Keratinocyte (primary cell): ENCODE data around the gene RAVER1. TPM values are rescaled to one million over a fixed set of nuclear protein-coding genes. Genes with fewer than 3 reads are reported as not detected.

Source experiments
- DNase-seq: peaks from one replicate; pipeline ENCODE4 v3.0.0-alpha.2; 2011; ENCODE audit warnings: low read depth, missing footprints, low spot score
- FAIRE-seq: peaks from 2 replicates; lab custom pipeline; 2011; peaks lifted over from hg19 to GRCh38; lab: Jason Lieb, UNC
- H2AFZ ChIP-seq: 2 replicates; pipeline ENCODE4 v1.6.0; 2012; ENCODE audit warnings: low read length, control low read depth, inconsistent platforms; ENCODE audit not compliant: control insufficient read depth
- H3K27ac ChIP-seq: 2 replicates; pipeline ENCODE4 v1.5.1; 2011; ENCODE audit warnings: low read length; ENCODE audit not compliant: control insufficient read depth, insufficient read depth
- H3K27me3 ChIP-seq: 3 replicates; pipeline ENCODE4 v1.6.0; 2011; ENCODE audit warnings: low read length; ENCODE audit not compliant: control insufficient read depth, insufficient read depth; ENCODE audit errors: extremely low read depth
- H3K36me3 ChIP-seq, 2 experiments: 2 replicates in 1 of 2; 3 replicates in 1 of 2; pipeline ENCODE4 v1.5.1; 2011; ENCODE audit warnings: low read length in 2 of 2, mild to moderate bottlenecking in 1 of 2; ENCODE audit not compliant: control insufficient read depth in 2 of 2, insufficient read depth in 2 of 2; ENCODE audit errors: extremely low read depth in 1 of 2
- H3K4me1 ChIP-seq: 3 replicates; pipeline ENCODE4 v1.5.1; 2011; ENCODE audit warnings: low read length; ENCODE audit not compliant: control insufficient read depth, insufficient read depth; ENCODE audit errors: extremely low read depth
- H3K4me2 ChIP-seq: 3 replicates; pipeline ENCODE4 v1.6.0; 2011; ENCODE audit warnings: low read depth, low read length; ENCODE audit not compliant: control insufficient read depth, insufficient read depth; ENCODE audit errors: extremely low read depth
- H3K4me3 ChIP-seq, 3 experiments: fragments of 200-600 bp in 1 of 3; sonication (generic) in 1 of 3; 2 replicates in 2 of 3; 3 replicates in 1 of 3; pipeline ENCODE4 v1.5.1; 2011 to 2016; ENCODE audit warnings: low read length in 3 of 3, mild to moderate bottlenecking in 3 of 3, control low read depth in 2 of 3, inconsistent platforms in 1 of 3, low read depth in 1 of 3, mixed read lengths in 1 of 3, mixed run types in 1 of 3, moderate library complexity in 1 of 3; ENCODE audit not compliant: control insufficient read depth in 2 of 3, insufficient read depth in 2 of 3; ENCODE audit errors: extremely low read depth in 1 of 3
- H3K79me2 ChIP-seq: 2 replicates; pipeline ENCODE4 v1.6.0; 2012; ENCODE audit warnings: low read length; ENCODE audit not compliant: control insufficient read depth, insufficient read depth
- H3K9ac ChIP-seq: 3 replicates; pipeline ENCODE4 v1.6.0; 2011; ENCODE audit warnings: low read length; ENCODE audit not compliant: control insufficient read depth, insufficient read depth; ENCODE audit errors: extremely low read depth
- H3K9me1 ChIP-seq: 3 replicates; pipeline ENCODE4 v1.6.0; 2011; ENCODE audit warnings: low read length; ENCODE audit not compliant: control insufficient read depth, insufficient read depth; ENCODE audit errors: extremely low read depth
- H3K9me3 ChIP-seq: 2 replicates; pipeline ENCODE4 v1.5.1; 2012; ENCODE audit warnings: low read depth, low read length; ENCODE audit not compliant: control insufficient read depth
- H4K20me1 ChIP-seq: 3 replicates; pipeline ENCODE4 v1.6.0; 2011; ENCODE audit warnings: low read length; ENCODE audit not compliant: control insufficient read depth, insufficient read depth; ENCODE audit errors: extremely low read depth
- CTCF ChIP-seq, 3 experiments: IDR thresholded peaks in 1 of 3; conservative IDR thresholded peaks in 1 of 3; optimal IDR thresholded peaks in 1 of 3; 2 replicates in 2 of 3; 3 replicates in 1 of 3; pipeline versions ENCODE3 to v1.5.1; 2011; ENCODE audit warnings: low read length in 3 of 3, mild to moderate bottlenecking in 3 of 3, moderate library complexity in 2 of 3, control low read depth in 1 of 3, inconsistent platforms in 1 of 3; ENCODE audit not compliant: insufficient read depth in 2 of 3; ENCODE audit errors: extremely low read depth in 1 of 3
- EZH2 ChIP-seq: IDR thresholded peaks from one replicate; pipeline ENCODE4 v1.6.1; 2012; ENCODE audit warnings: inconsistent platforms, mild to moderate bottlenecking, low read length, moderate library complexity
- dilution Hi-C: fragments of 300-500 bp; cut with MboI; formaldehyde crosslinking; loops from one replicate; pipeline ENCODE4 v1.7.0; 2020; ENCODE audit warnings: low sequenced_read_pairs; ENCODE audit not compliant: extremely low pct_ligation_motif_present
- polyA plus RNA-seq, 5 experiments: library from polyadenylated mRNA; depleted of rRNA in 3 of 5; stranded (reverse) in 3 of 5; stranded (forward) in 1 of 5; unstranded in 1 of 5; fragments of >200 nt; gene quantifications; 1 replicate in 1 of 5; 2 replicates in 3 of 5; 3 replicates in 1 of 5; pipeline versions ENCODE4 v1.2.1 to v1.2.3, GENCODE V29; 2011 to 2012; ENCODE audit warnings: missing spikeins in 2 of 5, low read depth in 1 of 5, low replicate concordance in 1 of 5

The RAVER1 gene
- polyA plus RNA-seq, 1 donor (not counting 4 experiments of a cell fraction or from before 2014, with no cell fraction given): 0.84 TPM

DNA sequence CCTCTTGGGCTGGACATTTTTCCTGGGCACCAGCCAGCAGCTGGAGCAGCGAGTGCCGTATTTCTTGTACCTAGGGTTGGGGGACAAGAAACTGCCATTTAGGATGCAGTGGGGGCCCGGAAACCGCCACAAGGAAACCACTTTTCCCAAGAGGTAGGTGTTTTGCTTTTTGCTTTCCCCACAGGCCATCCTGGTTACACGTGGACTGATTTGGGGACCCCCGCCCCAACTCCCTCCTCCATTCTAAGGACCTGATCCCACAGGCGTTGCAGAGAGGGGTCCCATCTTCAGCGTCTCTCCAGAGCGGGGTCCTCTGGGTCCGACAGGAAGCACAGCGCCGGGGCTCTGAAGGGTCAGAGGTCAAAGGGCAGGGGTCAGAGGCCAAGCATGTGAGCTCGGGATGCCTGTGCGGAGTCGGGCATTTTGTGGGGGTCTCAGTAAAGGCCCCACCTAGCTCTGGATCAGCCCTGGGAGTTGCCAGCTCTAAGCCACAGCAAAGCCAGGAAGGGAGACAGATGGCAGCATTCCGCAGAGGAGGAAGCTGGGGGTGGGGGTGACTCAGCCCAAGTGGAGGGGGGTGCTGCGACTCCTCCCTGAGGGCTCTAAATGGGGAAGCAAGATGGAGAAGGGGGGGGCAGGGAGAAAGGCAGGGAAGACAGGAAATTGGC lies 28.1 kb downstream of the RAVER1 start:
- dilution Hi-C loops: no loop called here
- no peak overlapping the region for H3K4me3 ChIP-seq
- no peaks in the 10 kb centered on the region for H3K27me3 ChIP-seq
- no peak overlapping the region for H3K4me2 ChIP-seq
- H4K20me1 ChIP-seq: no peaks in the 10 kb centered on the region
- FAIRE-seq: no peak
- H3K36me3 ChIP-seq: peaks cover 5 to 7% of the 10 kb centered on the region in 2 experiments
- H3K27ac ChIP-seq: no peak overlapping the region
- H3K4me1 ChIP-seq: peaks cover 6% of the 10 kb centered on the region
- no peak overlapping the region for H2AFZ ChIP-seq
- TF ChIP-seq CTCF (optimal IDR thresholded peaks at IDR 0.05 in 1 of 3, IDR thresholded peaks at IDR 0.05 in 1 of 3, conservative IDR thresholded peaks at IDR 0.05 in 1 of 3; ENCODE audit: extremely low read depth in 1 of 3, insufficient read depth in 2 of 3, low read length in 3 of 3): no peak
- TF ChIP-seq EZH2: no peak
- no peaks in the 10 kb centered on the region for H3K79me2 ChIP-seq
- DNase-seq: no peak
- no peaks in the 10 kb centered on the region for H3K9me1 ChIP-seq
- no peak overlapping the region for H3K9ac ChIP-seq
- no peaks in the 10 kb centered on the region for H3K9me3 ChIP-seq

GRCh38 chr19:10299545-10300458 lies 33.5 kb downstream of the RAVER1 start:
- Histone ChIP-seq H3K27ac (no peak overlapping the region), H3K79me2 (no peaks in the 10 kb centered on the region), H3K4me1 (peaks cover 6% of the 10 kb centered on the region), H3K4me3 (no peak overlapping the region), H3K9ac (no peak overlapping the region), H3K9me3 (no peaks in the 10 kb centered on the region), H2AFZ (no peak overlapping the region), H4K20me1 (no peaks in the 10 kb centered on the region), H3K36me3 (peaks cover 0 to 2% of the 10 kb centered on the region in 2 experiments), H3K27me3 (peaks cover 21% of the 10 kb centered on the region), H3K4me2 (no peak overlapping the region), H3K9me1 (no peaks in the 10 kb centered on the region)
- no peak for TF ChIP-seq EZH2
- no peak for TF ChIP-seq CTCF (optimal IDR thresholded peaks at IDR 0.05 in 1 of 3, IDR thresholded peaks at IDR 0.05 in 1 of 3, conservative IDR thresholded peaks at IDR 0.05 in 1 of 3; ENCODE audit: extremely low read depth in 1 of 3, insufficient read depth in 2 of 3, low read length in 3 of 3)
- DNase-seq: no peak
- FAIRE-seq: no peak
- dilution Hi-C loops: no loop called here
